Left lobe of liver (tissue), 2 donors: Measurements from ENCODE around the gene NME7. TPM values are rescaled to one million over a fixed set of nuclear protein-coding genes. Genes with fewer than 3 reads are reported as not detected.
"Not testable (repeated sequence)": the region's sequence is repeated elsewhere in the genome, so short reads cannot be mapped to it uniquely, and the experiment has no call there.

Experiments used
- ATAC-seq: fragments of 200-7000 bp; cut with Tn5 transposase; one replicate; pipeline ENCODE4 v1.9.1; 2020; ENCODE audit warnings: mild to moderate bottlenecking, moderate library complexity
- DNase-seq: peaks from one replicate; pipeline ENCODE4 v3.0.0-alpha.2; 2020; ENCODE audit warnings: low spot score
- total RNA-seq: library from RNA; stranded (reverse); gene quantifications from one replicate; pipeline ENCODE4 v1.2.1, GENCODE V29; 2021
- donor health status: DM: no; HTN: no; CAD: no; lungs with moderate emphysema.
- donor health status: DM: no; HTN: yes; CAD: no.

Gene NME7
- total RNA-seq, 1 donor from 2014 or later: 4.9 TPM

GRCh38 chr1:169133801-169134502 lies 233.6 kb downstream of the NME7 start:
- ATAC-seq: peak; percentile 64
- no peak for DNase-seq

- ATAC-seq: no peak
- DNase-seq: no peak
Observed at GRCh38 chr1:169133228-169133576, 234.4 kb downstream of the NME7 start.

- ATAC-seq: no peak
Observed at GRCh38 chr1:169132512-169133227, 234.9 kb downstream of the NME7 start.

GRCh38 chr1:169130683-169131082 lies 236.9 kb downstream of the NME7 start:
- ATAC-seq (no peak), DNase-seq (no peak)

More at GRCh38 chr1:169132512-169133227, 234.9 kb downstream of the NME7 start:
- no peak for DNase-seq

GRCh38 chr1:169129109-169129784 lies 238.3 kb downstream of the NME7 start:
- DNase-seq: no peak
- no peak for ATAC-seq

GRCh38 chr1:169128562-169128961 lies 239.0 kb downstream of the NME7 start:
- ATAC-seq (no peak), DNase-seq (no peak)

- ATAC-seq: no peak
- no peak for DNase-seq
Observed at GRCh38 chr1:169127305-169127704, 240.3 kb downstream of the NME7 start.

GRCh38 chr1:169126335-169126734 lies 241.3 kb downstream of the NME7 start:
- DNase-seq (no peak), ATAC-seq (no peak)

GRCh38 chr1:169125597-169125996 lies 242.0 kb downstream of the NME7 start:
- DNase-seq, ATAC-seq: not testable (repeated sequence)

GRCh38 chr1:169124459-169124858 lies 243.1 kb downstream of the NME7 start:
- ATAC-seq: no peak
- DNase-seq: no peak

GRCh38 chr1:169122976-169123375 lies 244.6 kb downstream of the NME7 start:
- DNase-seq (no peak), ATAC-seq (no peak)

GRCh38 chr1:169121146-169121923 lies 246.3 kb downstream of the NME7 start:
- DNase-seq: no peak
- peak; percentile 32 for ATAC-seq

- DNase-seq (no peak), ATAC-seq (no peak)
Observed at GRCh38 chr1:169120066-169120465, 247.5 kb downstream of the NME7 start.

- ATAC-seq: no peak
- no peak for DNase-seq
Observed at GRCh38 chr1:169119405-169119804, 248.2 kb downstream of the NME7 start.

- DNase-seq (no peak), ATAC-seq (no peak)
Observed at GRCh38 chr1:169118227-169118626, 249.4 kb downstream of the NME7 start.

GRCh38 chr1:169117599-169117998 lies 250.0 kb downstream of the NME7 start:
- ATAC-seq: no peak
- no peak for DNase-seq

- ATAC-seq (no peak), DNase-seq (no peak)
Observed at GRCh38 chr1:169117014-169117413, 250.6 kb downstream of the NME7 start.

- DNase-seq: peak; percentile 79
- peak; percentile 85 for ATAC-seq
Observed at GRCh38 chr1:169115891-169116585, 251.6 kb downstream of the NME7 start.

- no peak for DNase-seq
- no peak for ATAC-seq
Observed at GRCh38 chr1:169113613-169114119, 253.9 kb downstream of the NME7 start.

- DNase-seq (no peak), ATAC-seq (no peak)
Observed at GRCh38 chr1:169112241-169112640, 255.4 kb downstream of the NME7 start.
